AG08396 (cell line): Measurements from ENCODE around the gene CLEC4D.
"Not testable (repeated sequence)": the region's sequence is repeated elsewhere in the genome, so short reads cannot be mapped to it uniquely, and the experiment has no call there.

ENCODE experiments used
- DNase-seq: peaks from one replicate; pipeline ENCODE4 v3.0.0; 2012; ENCODE audit warnings: low spot score, mixed read lengths

The CLEC4D gene

GRCh38 chr12:8513256-8513655 is at the start of gene CLEC4D:
TSS of gene CLEC4D (plus strand) at chr12:8513503. CDS start at chr12:8513733, 230 bp downstream.
- no peak for DNase-seq

GRCh38 chr12:8465301-8465996 is 47.9 kb upstream of the CLEC4D start:
- DNase-seq = no peak

- DNase-seq = no peak
Measured at GRCh38 chr12:8466241-8466640, 47.1 kb upstream of the CLEC4D start.

- no peak for DNase-seq
Measured at GRCh38 chr12:8471090-8471489, 42.2 kb upstream of the CLEC4D start.

GRCh38 chr12:8475508-8476203 is 37.6 kb upstream of the CLEC4D start:
- no peak for DNase-seq

GRCh38 chr12:8482571-8483061 is 30.7 kb upstream of the CLEC4D start:
- DNase-seq = no peak

GRCh38 chr12:8483079-8483478 is 30.2 kb upstream of the CLEC4D start:
- no peak for DNase-seq

GRCh38 chr12:8491646-8492530 is 21.4 kb upstream of the CLEC4D start:
- no peak for DNase-seq

GRCh38 chr12:8493084-8493483 is 20.2 kb upstream of the CLEC4D start:
- no peak for DNase-seq

- not testable (repeated sequence) for DNase-seq
Measured at GRCh38 chr12:8495671-8496070, 17.6 kb upstream of the CLEC4D start.

GRCh38 chr12:8496074-8496473 is 17.2 kb upstream of the CLEC4D start:
- DNase-seq = not testable (repeated sequence)

GRCh38 chr12:8499616-8500015 is 13.7 kb upstream of the CLEC4D start:
- DNase-seq = no peak

- DNase-seq = no peak
Measured at GRCh38 chr12:8501720-8502119, 11.6 kb upstream of the CLEC4D start.

- no peak for DNase-seq
Measured at GRCh38 chr12:8504351-8504750, 9.0 kb upstream of the CLEC4D start.

GRCh38 chr12:8507596-8507995 is 5.7 kb upstream of the CLEC4D start:
- DNase-seq = no peak

GRCh38 chr12:8508223-8508622 is 5.1 kb upstream of the CLEC4D start:
- no peak for DNase-seq

- DNase-seq = no peak
Measured at GRCh38 chr12:8508910-8509841, 4.1 kb upstream of the CLEC4D start.

- DNase-seq = no peak
Measured at GRCh38 chr12:8517971-8518370, 4.7 kb downstream of the CLEC4D start.

GRCh38 chr12:8519171-8519570 is 5.9 kb downstream of the CLEC4D start:
- no peak for DNase-seq

GRCh38 chr12:8527250-8528130 is 14.2 kb downstream of the CLEC4D start:
- no peak for DNase-seq
